AG09319 (cell line): ENCODE data around the gene ALKBH5.

Experiments used
- DNase-seq: peaks from one replicate; pipeline ENCODE4 v3.0.0-alpha.2; 2010; ENCODE audit warnings: low read depth; ENCODE audit errors: extremely low read depth
- CTCF ChIP-seq: IDR thresholded peaks from 2 replicates; pipeline ENCODE4 v1.5.1; 2011; ENCODE audit warnings: low read depth, mild to moderate bottlenecking, inconsistent platforms, low read length, moderate library complexity

The ALKBH5 gene

GRCh38 chr17:18185832-18186626, 2.4 kb downstream of the ALKBH5 start:
- no peak for TF ChIP-seq CTCF

GRCh38 chr17:18186627-18186982, 3.0 kb downstream of the ALKBH5 start:
- DNase-seq: peak; percentile 35
- TF ChIP-seq CTCF: no peak

More at GRCh38 chr17:18185832-18186626, 2.4 kb downstream of the ALKBH5 start:
- no peak for DNase-seq

- no peak for TF ChIP-seq CTCF
- DNase-seq: no peak
These were observed 3.6 kb downstream of the ALKBH5 start for GRCh38 chr17:18187226-18187625.

GRCh38 chr17:18187821-18188761, 4.5 kb downstream of the ALKBH5 start:
- no peak for DNase-seq
- no peak for TF ChIP-seq CTCF

GRCh38 chr17:18190628-18191235, 7.1 kb downstream of the ALKBH5 start:
- no peak for DNase-seq

GRCh38 chr17:18191236-18191667, 7.6 kb downstream of the ALKBH5 start:
- no peak for TF ChIP-seq CTCF
- DNase-seq: no peak

More at GRCh38 chr17:18190628-18191235, 7.1 kb downstream of the ALKBH5 start:
- no peak for TF ChIP-seq CTCF
